ENCODE results near the gene SGSM1. TPM values are rescaled to one million over a fixed set of nuclear protein-coding genes. Genes with fewer than 3 reads are reported as not detected.

Gene SGSM1
- total RNA-seq, 1 donor from 2014 or later: 0.75 TPM

GRCh38 chr22:24948356-24949202, 142.6 kb downstream of the SGSM1 start:
- DNase-seq (ENCODE audit: low read depth, low spot score): no peak
- peak overlapping the region; percentile 35 for H3K4me3 Mint-ChIP-seq
- H3K9me3 Mint-ChIP-seq: no peaks in the 10 kb centered on the region
- H3K27me3 Mint-ChIP-seq (ENCODE audit: low read depth): peaks cover 2% of the 10 kb centered on the region
- no peaks in the 10 kb centered on the region for H3K36me3 Mint-ChIP-seq (ENCODE audit: low read depth)
- no peak for TF ChIP-seq CTCF (conservative IDR thresholded peaks at IDR 0.05)
- H3K4me1 Mint-ChIP-seq: peaks cover 25% of the 10 kb centered on the region
- no peak overlapping the region for H3K27ac Mint-ChIP-seq (ENCODE audit: unreplicated experiment)

GRCh38 chr22:24950272-24950902, 144.4 kb downstream of the SGSM1 start:
- H3K27ac Mint-ChIP-seq (ENCODE audit: unreplicated experiment): peak overlapping the region; percentile 27
- no peaks in the 10 kb centered on the region for H3K36me3 Mint-ChIP-seq (ENCODE audit: low read depth)
- no peak for DNase-seq (ENCODE audit: low read depth, low spot score)
- peak overlapping the region; percentile 84 for H3K4me3 Mint-ChIP-seq
- peaks cover 38% of the 10 kb centered on the region for H3K4me1 Mint-ChIP-seq
- no peak for TF ChIP-seq CTCF (conservative IDR thresholded peaks at IDR 0.05)
- H3K27me3 Mint-ChIP-seq (ENCODE audit: low read depth): peaks cover 2% of the 10 kb centered on the region
- H3K9me3 Mint-ChIP-seq: no peaks in the 10 kb centered on the region

GRCh38 chr22:24951942-24952836, 146.2 kb downstream of the SGSM1 start, which contains the start of gene KIAA1671:
KIAA1671 (plus strand) TSS chr22:24952716; CDS start chr22:25028000, 75,284 bp downstream.
- no peaks in the 10 kb centered on the region for H3K36me3 Mint-ChIP-seq (ENCODE audit: low read depth)
- H3K9me3 Mint-ChIP-seq: no peaks in the 10 kb centered on the region
- H3K4me1 Mint-ChIP-seq: peaks cover 34% of the 10 kb centered on the region
- H3K27ac Mint-ChIP-seq (ENCODE audit: unreplicated experiment): peak within 1 kb of the TSS; percentile 93
- H3K4me3 Mint-ChIP-seq: peak within 1 kb of the TSS; percentile 96
- TF ChIP-seq CTCF (conservative IDR thresholded peaks at IDR 0.05): peak; percentile 98
- H3K27me3 Mint-ChIP-seq (ENCODE audit: low read depth): peaks cover 2% of the 10 kb centered on the region
- DNase-seq (ENCODE audit: low read depth, low spot score): peak; percentile 95

- Mint-ChIP-seq H3K4me3 (peak overlapping the region; percentile 96), H3K4me1 (peaks cover 34% of the 10 kb centered on the region), H3K27ac (ENCODE audit: unreplicated experiment) (peak overlapping the region; percentile 78), H3K9me3 (no peaks in the 10 kb centered on the region), H3K27me3 (ENCODE audit: low read depth) (peaks cover 2% of the 10 kb centered on the region), H3K36me3 (ENCODE audit: low read depth) (no peaks in the 10 kb centered on the region)
- TF ChIP-seq CTCF (conservative IDR thresholded peaks at IDR 0.05): no peak
- DNase-seq (ENCODE audit: low read depth, low spot score): peak; percentile 44
Observed at GRCh38 chr22:24952837-24953383, 146.9 kb downstream of the SGSM1 start.
